Endometrial microvascular endothelial cells (primary cell): ENCODE results near the gene SUN1. TPM values are rescaled to one million over a fixed set of nuclear protein-coding genes. Genes with fewer than 3 reads are reported as not detected.

Experiments
- in situ Hi-C: cut with HindIII; loops from 2 replicates; pipeline ENCODE4 v1.10.0; 2017; ENCODE audit warnings: low sequenced_read_pairs, low pct_unique_long_range_greater_than_20kb; ENCODE audit errors: inconsistent ontology term
- total RNA-seq: library from RNA; depleted of rRNA; stranded (reverse); fragments of >200 nt; gene quantifications from one replicate; pipeline ENCODE4 v1.2.3, GENCODE V29; 2015; ENCODE audit errors: inconsistent ontology term

SUN1 gene
- total RNA-seq, 1 donor from 2014 or later: 100 TPM

GRCh38 chr7:909358-910329 lies 77.4 kb downstream of the SUN1 start:
- in situ Hi-C loops: no loop called here

- in situ Hi-C loops: no loop called here
These were observed 78.2 kb downstream of the SUN1 start for GRCh38 chr7:910441-910861.

DNA sequence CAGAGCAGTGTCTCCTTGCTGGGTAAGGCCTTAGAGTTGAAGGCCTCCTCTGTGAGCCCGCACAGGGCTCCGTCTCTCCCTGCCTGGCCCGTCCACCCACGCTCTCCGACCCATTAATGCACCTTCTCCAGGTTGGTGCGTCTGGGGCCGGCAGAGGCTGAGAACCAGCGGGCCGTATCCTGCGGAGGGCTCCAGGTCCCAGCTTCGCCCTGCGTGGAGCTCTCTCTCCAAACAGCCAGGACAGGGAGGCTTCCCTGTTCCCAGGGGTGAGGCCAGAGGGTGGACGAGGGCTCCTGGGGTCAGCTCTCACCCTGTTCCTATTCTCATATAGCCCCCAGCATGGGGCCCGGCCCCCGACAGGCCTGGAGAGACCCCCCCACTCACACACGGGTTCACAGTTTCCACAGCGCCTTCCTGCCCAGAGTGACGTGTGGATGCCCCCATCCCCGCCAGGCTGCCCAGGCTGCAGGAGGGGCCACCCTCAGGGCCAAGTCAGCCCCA lies 78.7 kb downstream of the SUN1 start:
- in situ Hi-C loops: no loop called here

- in situ Hi-C loops: no loop called here
These were observed 79.7 kb downstream of the SUN1 start for GRCh38 chr7:911791-912480.

DNA sequence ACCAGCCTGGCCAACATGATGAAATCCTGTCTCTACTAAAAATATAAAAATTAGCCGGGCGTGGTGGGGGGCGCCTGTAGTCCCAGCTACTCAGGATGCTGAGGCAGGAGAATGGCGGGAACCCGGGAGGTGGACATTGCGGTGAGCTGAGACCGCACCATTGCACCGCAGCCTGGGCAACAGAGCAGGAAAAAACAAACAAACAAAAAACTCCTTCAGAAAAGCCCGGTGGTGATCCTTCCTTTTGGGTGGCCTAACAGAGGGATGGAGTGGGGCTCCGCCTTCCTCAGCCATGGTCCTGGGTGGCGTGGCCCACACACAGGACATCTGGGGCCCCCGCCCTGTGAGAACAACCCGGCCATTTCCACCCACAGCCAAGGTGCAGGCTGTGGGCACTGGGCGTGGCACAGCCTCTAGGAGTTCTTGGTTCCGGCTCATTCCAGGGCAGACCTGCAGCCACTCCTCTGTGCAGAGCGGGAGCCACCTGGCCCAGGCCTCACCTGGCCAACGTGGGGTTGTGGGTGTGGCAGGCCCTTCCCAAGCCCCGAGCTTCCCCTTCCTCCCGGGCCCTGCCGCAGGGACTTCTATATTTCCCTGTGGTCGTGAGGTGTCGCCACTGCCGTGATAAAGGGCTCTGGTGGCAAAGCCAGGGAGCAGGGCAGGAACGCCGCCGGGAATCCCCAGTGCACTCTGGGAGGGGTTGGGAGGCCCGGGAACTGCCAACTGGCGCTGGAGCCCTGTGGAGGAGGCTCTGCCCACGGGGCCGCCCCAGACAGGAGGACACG lies 81.7 kb downstream of the SUN1 start:
- in situ Hi-C loops: no loop called here

GRCh38 chr7:914521-915194 lies 82.4 kb downstream of the SUN1 start:
- in situ Hi-C loops: no loop called here

DNA sequence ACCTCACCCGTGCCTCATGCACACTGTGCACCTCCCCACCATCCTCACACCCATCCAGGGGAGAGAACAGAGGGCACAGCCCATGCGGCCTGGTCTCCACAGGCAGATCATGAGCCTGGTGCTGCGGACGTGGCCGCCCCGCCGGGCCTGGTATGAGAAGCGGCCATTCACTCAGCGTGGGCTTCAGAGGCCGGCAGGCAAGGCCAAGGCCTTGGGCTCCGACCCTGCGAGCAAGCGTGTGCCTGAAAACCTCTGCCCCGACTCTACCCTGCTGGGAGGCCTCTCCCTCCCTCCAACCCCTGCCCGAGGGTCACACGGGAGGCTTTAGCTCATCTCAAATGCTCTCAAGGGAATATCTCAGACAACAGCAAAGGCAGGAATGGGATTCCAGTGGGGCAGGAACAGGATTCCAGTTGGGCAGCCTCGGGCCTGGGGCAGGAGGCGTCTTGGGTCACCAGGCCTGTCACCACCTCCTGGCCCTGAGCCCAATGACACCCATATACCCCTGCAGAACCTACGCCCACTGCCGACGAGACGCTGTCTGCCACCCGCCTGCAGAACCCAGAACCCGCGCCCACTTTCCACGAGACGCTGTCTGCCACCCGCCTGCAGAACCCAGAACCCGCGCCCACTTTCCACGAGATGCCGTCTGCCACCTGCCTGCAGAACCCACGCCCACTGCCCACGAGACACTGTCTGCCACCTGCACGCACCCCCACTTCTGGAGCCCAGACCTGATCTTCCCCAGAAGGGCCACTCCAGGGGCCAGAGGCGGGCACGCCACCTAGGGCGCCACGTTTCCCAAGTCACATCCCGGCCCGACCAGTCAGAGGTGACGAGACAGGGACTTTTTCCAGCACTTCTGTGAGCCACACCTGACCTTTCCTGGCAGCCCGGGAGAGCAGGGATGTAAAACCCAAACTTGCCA lies 83.3 kb downstream of the SUN1 start:
- in situ Hi-C loops: no loop called here

DNA sequence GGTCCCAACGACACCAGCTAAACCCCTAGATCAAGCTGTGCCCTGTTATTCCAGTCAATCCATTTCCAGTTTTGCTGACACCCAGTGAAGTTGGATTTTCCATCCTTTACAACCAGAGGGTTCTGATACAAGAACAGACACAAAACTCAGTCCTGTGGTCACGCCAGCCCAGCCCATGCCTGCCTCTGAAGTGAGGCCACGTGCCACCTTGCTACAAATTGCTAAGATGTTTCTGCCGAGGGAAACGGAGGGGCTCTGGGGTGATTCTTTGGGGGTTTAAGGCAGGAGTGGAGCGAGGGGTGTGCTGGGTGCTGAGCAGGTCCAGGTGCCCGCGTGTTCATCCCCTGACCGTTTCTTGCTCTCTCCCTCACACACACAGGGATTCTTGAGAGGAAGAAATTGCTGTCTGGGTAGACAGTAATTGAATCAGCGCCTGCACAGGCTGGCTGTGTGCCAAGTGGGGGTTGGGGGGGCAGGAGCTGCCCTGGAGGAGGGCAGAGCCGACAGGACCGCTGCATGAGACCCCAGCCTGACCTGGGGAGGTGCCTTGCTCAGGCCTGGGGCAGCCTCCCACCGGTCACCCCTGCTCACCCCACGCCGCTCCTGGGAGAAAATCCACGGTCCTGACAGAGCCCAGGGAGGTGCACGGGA lies 84.1 kb downstream of the SUN1 start:
- in situ Hi-C loops: no loop called here

GRCh38 chr7:917255-918117 lies 85.2 kb downstream of the SUN1 start:
- in situ Hi-C loops: no loop called here

GRCh38 chr7:918118-918425 lies 85.8 kb downstream of the SUN1 start:
- in situ Hi-C loops: no loop called here

DNA sequence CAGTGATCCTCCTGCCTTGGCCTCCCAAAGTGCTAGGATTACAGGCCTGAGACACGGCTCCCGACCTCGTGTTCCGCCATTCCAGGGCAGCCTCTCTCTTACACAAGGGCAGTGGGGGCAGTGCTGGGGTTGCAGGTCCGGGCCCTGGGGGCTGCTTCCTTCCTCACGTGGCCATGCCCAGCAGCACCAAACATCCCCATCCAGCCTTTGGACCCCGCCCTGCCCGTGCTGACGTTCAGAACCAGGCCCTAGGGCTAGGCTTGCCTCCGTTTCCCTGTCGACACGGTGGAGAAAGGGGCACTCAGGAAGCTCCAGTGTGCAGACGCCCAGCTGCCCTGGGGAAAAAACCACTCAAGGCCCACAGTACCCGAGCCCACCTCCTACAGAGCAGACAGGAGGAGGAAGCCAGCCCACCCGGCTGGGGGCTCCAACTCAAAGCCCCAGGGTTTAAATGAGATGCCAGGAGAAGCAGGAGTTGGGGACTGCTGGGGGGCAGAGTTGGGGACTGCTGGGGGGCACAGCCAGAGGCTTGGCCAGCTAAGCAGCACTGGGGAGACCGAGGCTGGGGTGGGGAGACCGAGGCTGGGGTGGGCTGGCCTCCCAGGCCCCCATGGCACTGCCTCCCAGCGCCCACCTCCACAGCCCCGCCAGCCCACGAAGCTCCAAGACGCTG lies 86.3 kb downstream of the SUN1 start:
- in situ Hi-C loops: no loop called here

DNA sequence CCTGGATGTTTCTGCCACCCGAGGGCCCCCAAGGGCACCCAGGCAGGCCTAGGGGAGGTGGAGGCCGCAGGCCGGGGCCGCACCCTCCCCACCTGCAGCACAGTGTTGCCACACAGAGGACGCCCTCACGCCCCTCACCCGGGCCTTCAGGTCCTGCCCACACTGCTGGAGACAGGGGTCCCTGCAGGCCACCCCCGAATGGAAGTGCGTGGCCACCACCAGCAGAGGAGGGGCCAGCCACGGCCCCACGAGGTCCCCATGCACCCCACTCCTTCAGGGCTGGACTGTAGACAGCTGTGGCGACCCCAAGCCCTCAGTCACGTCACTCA lies 86.8 kb downstream of the SUN1 start:
- in situ Hi-C loops: no loop called here

GRCh38 chr7:919924-920341 lies 87.7 kb downstream of the SUN1 start:
- in situ Hi-C loops: no loop called here

- in situ Hi-C loops: no loop called here
These were observed 88.2 kb downstream of the SUN1 start for GRCh38 chr7:920351-921070.

GRCh38 chr7:921071-921461 lies 88.8 kb downstream of the SUN1 start:
- in situ Hi-C loops: no loop called here
